Measurements from ENCODE around the gene CD72. TPM values are rescaled to one million over a fixed set of nuclear protein-coding genes. Genes with fewer than 3 reads are reported as not detected.
"Not testable (repeated sequence)": the region's sequence is repeated elsewhere in the genome, so short reads cannot be mapped to it uniquely, and the experiment has no call there.

The CD72 gene
- total RNA-seq, 1 experiment from 2014 or later = 0.95 TPM

GRCh38 chr9:35593581-35593980 lies 24.6 kb downstream of the CD72 start:
- BruUV-seq (replicated peaks) = no TSS peak
- POLR2A ChIA-PET = no interaction called here
- H3K4me3 ChIP-seq (ENCODE audit: low read depth, low read length) = no peak overlapping the region

GRCh38 chr9:35588506-35588905 lies 29.7 kb downstream of the CD72 start:
- H3K9me3 Mint-ChIP-seq (ENCODE audit: unreplicated experiment); intact Hi-C loops (cut with micrococcal nuclease; ENCODE audit: unreplicated experiment); H3K27ac Mint-ChIP-seq (ENCODE audit: unreplicated experiment); H3K27me3 Mint-ChIP-seq (ENCODE audit: insufficient read depth, unreplicated experiment); H3K9me3 ChIP-seq; H3K4me1 Mint-ChIP-seq (ENCODE audit: low read depth, unreplicated experiment); DNase-seq; BruUV-seq (replicated peaks); H3K4me3 Mint-ChIP-seq (ENCODE audit: unreplicated experiment); H3K27me3 ChIP-seq (replicated peaks; ENCODE audit: control insufficient read depth, insufficient read depth, low read length); H3K36me3 ChIP-seq (ENCODE audit: control insufficient read depth, insufficient read depth, low read length); H3K4me3 ChIP-seq (ENCODE audit: low read depth, low read length); CTCF ChIA-PET; POLR2A ChIA-PET; H3K4me1 ChIP-seq; H3K36me3 Mint-ChIP-seq (ENCODE audit: insufficient read depth, unreplicated experiment): not testable (repeated sequence)

More at GRCh38 chr9:35593581-35593980, 24.6 kb downstream of the CD72 start:
- H3K4me3 Mint-ChIP-seq (ENCODE audit: unreplicated experiment) = no peak overlapping the region
- no peaks in the 10 kb centered on the region for H3K36me3 Mint-ChIP-seq (ENCODE audit: insufficient read depth, unreplicated experiment)
- no peak overlapping the region for H3K27ac Mint-ChIP-seq (ENCODE audit: unreplicated experiment)
- peaks cover 10% of the 10 kb centered on the region for H3K9me3 Mint-ChIP-seq (ENCODE audit: unreplicated experiment)
- DNase-seq = no peak
- H3K27me3 Mint-ChIP-seq (ENCODE audit: insufficient read depth, unreplicated experiment) = no peaks in the 10 kb centered on the region
- Histone ChIP-seq H3K9me3 (no peaks in the 10 kb centered on the region), H3K27me3 (replicated peaks; ENCODE audit: control insufficient read depth, insufficient read depth, low read length) (no peaks in the 10 kb centered on the region), H3K36me3 (ENCODE audit: control insufficient read depth, insufficient read depth, low read length) (no peaks in the 10 kb centered on the region), H3K4me1 (peaks cover 2% of the 10 kb centered on the region)
- no peaks in the 10 kb centered on the region for H3K4me1 Mint-ChIP-seq (ENCODE audit: low read depth, unreplicated experiment)
- CTCF ChIA-PET = no interaction called here
- intact Hi-C loops (cut with micrococcal nuclease; ENCODE audit: unreplicated experiment) = no loop called here
- no peak for TF ChIP-seq CTCF (IDR thresholded peaks at IDR 0.05; ENCODE audit: insufficient read depth in 1 of 2, low read depth in 1 of 2, low read length in 1 of 2, severe bottlenecking in 1 of 2, unreplicated experiment in 1 of 2)

- H3K36me3 ChIP-seq (ENCODE audit: control insufficient read depth, insufficient read depth, low read length); H3K4me1 ChIP-seq; H3K36me3 Mint-ChIP-seq (ENCODE audit: insufficient read depth, unreplicated experiment); H3K4me1 Mint-ChIP-seq (ENCODE audit: low read depth, unreplicated experiment); H3K27me3 Mint-ChIP-seq (ENCODE audit: insufficient read depth, unreplicated experiment); H3K4me3 Mint-ChIP-seq (ENCODE audit: unreplicated experiment); CTCF ChIA-PET; BruUV-seq (replicated peaks); DNase-seq; H3K4me3 ChIP-seq (ENCODE audit: low read depth, low read length); intact Hi-C loops (cut with micrococcal nuclease; ENCODE audit: unreplicated experiment); POLR2A ChIA-PET; H3K27me3 ChIP-seq (replicated peaks; ENCODE audit: control insufficient read depth, insufficient read depth, low read length); H3K27ac Mint-ChIP-seq (ENCODE audit: unreplicated experiment): not testable (repeated sequence)
- peaks cover 13% of the 10 kb centered on the region for H3K9me3 ChIP-seq
- peaks cover 22% of the 10 kb centered on the region for H3K9me3 Mint-ChIP-seq (ENCODE audit: unreplicated experiment)
Measured at GRCh38 chr9:35584681-35585080, 33.5 kb downstream of the CD72 start.

- H3K4me3 ChIP-seq (ENCODE audit: low read depth, low read length); H3K27ac Mint-ChIP-seq (ENCODE audit: unreplicated experiment); H3K27me3 Mint-ChIP-seq (ENCODE audit: insufficient read depth, unreplicated experiment); H3K4me3 Mint-ChIP-seq (ENCODE audit: unreplicated experiment); H3K4me1 ChIP-seq; POLR2A ChIA-PET; H3K36me3 ChIP-seq (ENCODE audit: control insufficient read depth, insufficient read depth, low read length); H3K4me1 Mint-ChIP-seq (ENCODE audit: low read depth, unreplicated experiment); DNase-seq; CTCF ChIA-PET; BruUV-seq (replicated peaks); H3K27me3 ChIP-seq (replicated peaks; ENCODE audit: control insufficient read depth, insufficient read depth, low read length); H3K36me3 Mint-ChIP-seq (ENCODE audit: insufficient read depth, unreplicated experiment); intact Hi-C loops (cut with micrococcal nuclease; ENCODE audit: unreplicated experiment): not testable (repeated sequence)
- peaks cover 29% of the 10 kb centered on the region for H3K9me3 Mint-ChIP-seq (ENCODE audit: unreplicated experiment)
- H3K9me3 ChIP-seq = peaks cover 16% of the 10 kb centered on the region
Measured at GRCh38 chr9:35583521-35583920, 34.7 kb downstream of the CD72 start.

GRCh38 chr9:35579659-35580227 lies 38.5 kb downstream of the CD72 start:
- H3K9me3 ChIP-seq = peaks cover 16% of the 10 kb centered on the region
- H3K27me3 Mint-ChIP-seq (ENCODE audit: insufficient read depth, unreplicated experiment); H3K4me3 Mint-ChIP-seq (ENCODE audit: unreplicated experiment); BruUV-seq (replicated peaks); H3K36me3 Mint-ChIP-seq (ENCODE audit: insufficient read depth, unreplicated experiment); H3K36me3 ChIP-seq (ENCODE audit: control insufficient read depth, insufficient read depth, low read length); CTCF ChIA-PET; POLR2A ChIA-PET; DNase-seq; intact Hi-C loops (cut with micrococcal nuclease; ENCODE audit: unreplicated experiment); H3K27ac Mint-ChIP-seq (ENCODE audit: unreplicated experiment); H3K4me3 ChIP-seq (ENCODE audit: low read depth, low read length); H3K4me1 Mint-ChIP-seq (ENCODE audit: low read depth, unreplicated experiment); H3K27me3 ChIP-seq (replicated peaks; ENCODE audit: control insufficient read depth, insufficient read depth, low read length); H3K4me1 ChIP-seq: not testable (repeated sequence)
- peaks cover 29% of the 10 kb centered on the region for H3K9me3 Mint-ChIP-seq (ENCODE audit: unreplicated experiment)

Measured in Caco-2 (cell line).